Esophagus muscularis mucosa (tissue), 4 donors: Measurements from ENCODE around the gene MAP3K9.

ENCODE experiments used
- EP300 ChIP-seq: sonication (generic); formaldehyde crosslinking; IDR thresholded peaks from one replicate; pipeline ENCODE4 v1.6.1; 2017; ENCODE audit warnings: antibody characterized with exemption
- POLR2A ChIP-seq: fragments of 450-650 bp; IDR thresholded peaks from one replicate; pipeline ENCODE4 v1.6.1; 2017; ENCODE audit warnings: antibody characterized with exemption, moderate library complexity, mild to moderate bottlenecking, low read depth
- POLR2AphosphoS5 ChIP-seq, 2 donors: sonication (generic); formaldehyde crosslinking; IDR thresholded peaks; one replicate each; pipeline ENCODE4 v1.6.1; 2017; ENCODE audit warnings: antibody characterized with exemption in 2 of 2
- TF ChIP-seq, protein P1 (sequence below), 3 experiments: fragments of 200-600 bp in 2 of 3; fragments of 450-650 bp in 1 of 3; sonication (generic) in 2 of 3; IDR thresholded peaks; one replicate each; pipeline ENCODE4 v1.5.1; 2017 to 2019; ENCODE audit warnings: antibody characterized with exemption in 3 of 3, mild to moderate bottlenecking in 2 of 3, moderate library complexity in 1 of 3

DNA sequence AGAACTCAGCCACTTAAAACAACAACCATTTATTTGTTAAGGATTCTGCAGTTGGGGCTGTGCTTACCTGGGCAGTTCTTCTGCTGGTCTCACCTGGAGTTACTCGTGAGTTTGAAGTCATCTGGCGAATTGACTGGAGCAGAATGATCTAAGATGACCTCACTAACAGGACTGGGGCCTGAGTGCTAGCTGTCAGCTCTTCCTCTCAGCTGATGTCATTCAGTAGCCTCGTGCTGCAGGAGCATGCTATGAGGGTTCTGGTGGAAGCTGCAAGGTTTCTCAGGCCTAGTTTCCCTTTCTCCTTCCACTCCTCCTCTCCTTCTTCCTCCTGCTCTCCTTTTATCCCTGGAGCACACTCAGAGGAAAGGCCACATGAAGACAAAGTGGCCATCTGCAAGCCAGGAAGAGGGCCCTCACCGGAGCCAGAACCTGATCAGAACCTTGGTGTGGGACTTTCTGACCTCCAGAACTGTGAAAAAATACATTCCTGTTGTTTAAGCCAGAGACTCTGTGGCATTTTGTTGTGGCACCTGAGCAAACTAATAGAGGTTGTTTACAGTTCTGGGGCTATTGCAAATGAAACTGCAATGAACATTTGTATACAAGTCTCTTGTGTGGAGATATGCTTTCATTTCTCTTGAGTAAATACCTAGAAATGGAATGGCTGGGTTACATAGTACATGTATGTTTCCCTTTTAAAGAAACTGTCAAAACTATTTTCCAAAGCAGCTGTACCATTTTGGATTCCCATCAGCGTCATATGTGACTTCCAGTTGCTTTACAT lies 21.9 kb upstream of the MAP3K9 start:
- TF ChIP-seq EP300 (no peak), POLR2A (no peak), POLR2AphosphoS5 (IDR thresholded peaks at IDR 0.05) (no peak)
- TF ChIP-seq, protein P1, sequence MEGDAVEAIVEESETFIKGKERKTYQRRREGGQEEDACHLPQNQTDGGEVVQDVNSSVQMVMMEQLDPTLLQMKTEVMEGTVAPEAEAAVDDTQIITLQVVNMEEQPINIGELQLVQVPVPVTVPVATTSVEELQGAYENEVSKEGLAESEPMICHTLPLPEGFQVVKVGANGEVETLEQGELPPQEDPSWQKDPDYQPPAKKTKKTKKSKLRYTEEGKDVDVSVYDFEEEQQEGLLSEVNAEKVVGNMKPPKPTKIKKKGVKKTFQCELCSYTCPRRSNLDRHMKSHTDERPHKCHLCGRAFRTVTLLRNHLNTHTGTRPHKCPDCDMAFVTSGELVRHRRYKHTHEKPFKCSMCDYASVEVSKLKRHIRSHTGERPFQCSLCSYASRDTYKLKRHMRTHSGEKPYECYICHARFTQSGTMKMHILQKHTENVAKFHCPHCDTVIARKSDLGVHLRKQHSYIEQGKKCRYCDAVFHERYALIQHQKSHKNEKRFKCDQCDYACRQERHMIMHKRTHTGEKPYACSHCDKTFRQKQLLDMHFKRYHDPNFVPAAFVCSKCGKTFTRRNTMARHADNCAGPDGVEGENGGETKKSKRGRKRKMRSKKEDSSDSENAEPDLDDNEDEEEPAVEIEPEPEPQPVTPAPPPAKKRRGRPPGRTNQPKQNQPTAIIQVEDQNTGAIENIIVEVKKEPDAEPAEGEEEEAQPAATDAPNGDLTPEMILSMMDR (IDR thresholded peaks at IDR 0.05): no peak
